NCI-H524 (cell line): ENCODE results near the gene ARHGAP5.
A peak's percentile ranks its signal among the peaks of the same experiment; 100 is the strongest.
"Not testable (repeated sequence)": the region's sequence is repeated elsewhere in the genome, so short reads cannot be mapped to it uniquely, and the experiment has no call there.

ENCODE experiments used
- DNase-seq, 2 experiments: peaks; one replicate each; lab custom pipeline; 2025; lab: John Stamatoyannopoulos, UW

The ARHGAP5 gene

DNA sequence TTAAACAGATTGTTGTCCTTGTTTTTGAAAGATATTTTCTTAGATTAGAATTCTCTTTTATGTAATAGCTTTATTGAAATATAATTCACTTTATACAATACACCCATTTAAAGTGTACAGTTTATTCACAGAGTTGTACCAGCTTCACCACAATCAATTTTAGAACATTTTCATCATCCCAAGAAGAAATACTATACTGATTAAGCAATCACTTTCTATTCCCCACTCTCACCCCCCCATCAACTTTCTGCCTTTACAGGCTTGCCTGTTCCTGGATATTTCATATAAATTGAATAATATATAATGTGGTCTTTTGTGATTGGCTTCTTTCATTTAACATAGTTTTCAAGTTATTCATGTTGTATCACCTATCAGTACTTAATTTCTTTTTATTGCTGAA lies 44.4 kb downstream of the ARHGAP5 start:
- no peak for DNase-seq

DNA sequence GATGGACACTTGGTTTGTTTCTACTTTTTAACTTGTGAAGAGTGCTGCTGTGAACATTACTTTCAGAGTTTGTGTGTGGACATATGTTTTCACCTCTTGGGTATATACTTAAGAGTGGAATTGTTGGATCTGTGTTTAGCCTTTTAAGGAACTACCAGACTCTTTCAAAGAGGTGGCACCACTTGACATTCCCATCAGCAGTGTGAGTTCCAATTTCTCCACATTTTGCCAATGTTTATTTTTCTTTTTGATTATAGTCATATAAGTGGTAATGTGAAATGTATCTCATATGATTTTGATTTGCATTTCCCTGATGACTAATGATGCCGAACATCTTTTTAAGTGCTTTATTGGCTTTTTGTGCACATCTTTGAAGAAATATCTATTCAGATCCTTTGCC lies 44.8 kb downstream of the ARHGAP5 start:
- DNase-seq, result no peak

DNA sequence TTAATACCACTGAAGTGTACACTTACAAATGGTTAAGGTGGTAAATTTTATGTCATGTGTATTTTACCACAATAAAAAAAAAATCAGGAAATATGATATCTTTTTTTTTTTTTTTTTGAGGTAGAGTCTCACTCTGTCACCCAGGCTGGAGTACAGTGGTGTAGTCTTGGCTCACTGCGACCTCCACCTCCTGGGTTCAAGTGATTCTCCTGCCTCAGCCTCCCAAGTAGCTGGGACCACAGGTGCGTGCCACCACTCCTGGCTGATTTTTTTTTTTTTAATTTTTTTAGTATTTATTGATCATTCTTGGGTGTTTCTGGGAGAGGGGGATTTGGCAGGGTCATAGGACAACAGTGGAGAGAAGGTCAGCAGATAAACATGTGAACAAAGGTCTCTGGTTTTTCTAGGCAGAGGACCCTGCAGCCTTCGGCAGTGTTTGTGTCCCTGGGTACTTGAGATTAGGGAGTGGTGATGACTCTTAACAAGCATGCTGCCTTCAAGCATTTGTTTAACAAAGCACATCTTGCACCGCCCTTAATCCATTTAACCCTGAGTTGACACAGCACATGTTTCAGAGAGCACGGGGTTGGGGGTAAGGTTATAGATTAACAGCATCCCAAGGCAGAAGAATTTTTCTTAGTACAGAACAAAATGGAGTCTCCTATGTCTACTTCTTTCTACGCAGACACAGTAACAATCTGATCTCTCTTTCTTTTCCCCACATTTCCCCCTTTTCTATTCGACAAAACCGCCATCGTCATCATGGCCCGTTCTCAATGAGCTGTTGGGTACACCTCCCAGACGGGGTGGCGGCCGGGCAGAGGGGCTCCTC lies 50.0 kb downstream of the ARHGAP5 start:
- DNase-seq, result not testable (repeated sequence)

DNA sequence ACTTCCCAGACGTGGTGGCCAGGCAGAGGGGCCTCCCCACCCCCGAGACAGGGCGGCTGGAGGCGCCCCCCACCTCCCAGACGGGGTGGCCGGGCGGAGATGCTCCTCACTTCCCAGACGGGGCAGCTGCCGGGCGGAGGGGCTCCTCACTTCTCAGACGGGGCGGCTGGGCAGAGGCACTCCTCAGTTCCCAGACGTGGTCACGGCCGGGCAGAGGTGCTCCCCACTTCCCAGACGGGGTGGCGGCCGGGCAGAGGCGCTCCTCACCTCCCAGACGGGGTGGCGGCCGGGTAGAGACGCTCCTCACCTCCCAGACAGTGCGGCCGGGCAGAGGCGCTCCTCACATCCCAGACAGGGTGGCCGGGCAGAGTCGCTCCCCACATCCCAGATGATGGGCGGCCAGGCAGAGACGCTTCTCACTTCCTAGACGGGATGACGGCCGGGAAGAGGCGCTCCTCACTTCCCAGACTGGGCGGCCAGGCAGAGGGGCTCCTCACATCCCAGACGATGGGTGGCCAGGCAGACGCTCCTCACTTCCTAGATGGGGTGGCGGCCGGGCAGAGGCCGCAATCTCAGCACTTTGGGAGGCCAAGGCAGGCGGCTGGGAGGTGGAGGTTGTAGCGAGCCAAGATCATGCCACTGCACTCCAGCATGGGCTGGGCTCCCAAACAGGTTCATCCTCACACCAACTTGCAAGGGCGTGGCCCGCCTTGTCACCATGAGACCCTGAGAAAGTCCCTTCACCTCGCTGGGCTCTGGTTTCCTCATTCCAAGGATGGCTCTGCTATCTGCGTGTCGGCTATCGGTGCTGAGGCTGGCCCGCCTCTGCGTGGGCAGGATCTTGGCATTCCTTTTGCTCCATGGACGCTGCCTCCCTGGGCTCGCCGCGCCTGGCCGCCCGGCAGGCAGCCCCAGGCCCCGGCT lies 50.9 kb downstream of the ARHGAP5 start:
- DNase-seq, result not testable (repeated sequence)

DNA sequence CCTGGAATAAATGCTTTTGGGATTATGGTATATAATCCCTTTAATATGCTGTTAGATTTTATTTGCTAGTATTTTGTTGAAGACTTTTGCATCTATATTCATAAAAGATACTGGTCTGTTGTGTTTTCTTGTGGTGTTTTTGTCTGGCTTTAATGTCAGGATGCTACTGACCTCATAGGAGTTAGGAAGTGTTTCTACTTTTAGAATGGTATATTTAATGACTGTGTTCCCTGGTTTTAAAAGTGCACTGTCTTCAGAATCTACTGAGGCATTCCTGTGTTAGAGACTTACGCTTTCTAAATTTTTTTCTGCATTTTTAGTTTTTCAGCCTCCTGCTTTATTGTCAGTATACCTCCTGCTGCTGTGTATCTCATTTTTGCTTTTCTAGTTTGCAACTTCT lies 51.6 kb downstream of the ARHGAP5 start:
- DNase-seq, result no peak

DNA sequence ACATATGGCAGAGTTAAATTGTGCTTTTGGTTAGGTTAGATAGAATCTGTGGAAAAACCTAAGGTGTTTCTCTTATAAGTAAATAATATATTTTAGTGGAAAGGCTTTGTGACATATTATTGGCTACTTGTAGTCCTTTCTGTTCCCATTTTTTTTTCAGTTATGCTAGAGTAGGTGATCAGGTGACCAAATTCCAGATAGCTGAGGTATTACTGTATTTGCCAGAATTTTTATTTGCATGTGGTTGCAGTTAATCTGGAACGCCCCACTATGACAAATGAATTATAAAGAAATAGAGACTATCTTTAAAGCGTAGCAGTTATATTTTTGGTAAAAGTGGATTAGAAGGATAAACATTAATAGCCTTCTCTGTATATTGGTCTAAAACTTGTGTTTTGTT lies 52.0 kb downstream of the ARHGAP5 start:
- no peak for DNase-seq

DNA sequence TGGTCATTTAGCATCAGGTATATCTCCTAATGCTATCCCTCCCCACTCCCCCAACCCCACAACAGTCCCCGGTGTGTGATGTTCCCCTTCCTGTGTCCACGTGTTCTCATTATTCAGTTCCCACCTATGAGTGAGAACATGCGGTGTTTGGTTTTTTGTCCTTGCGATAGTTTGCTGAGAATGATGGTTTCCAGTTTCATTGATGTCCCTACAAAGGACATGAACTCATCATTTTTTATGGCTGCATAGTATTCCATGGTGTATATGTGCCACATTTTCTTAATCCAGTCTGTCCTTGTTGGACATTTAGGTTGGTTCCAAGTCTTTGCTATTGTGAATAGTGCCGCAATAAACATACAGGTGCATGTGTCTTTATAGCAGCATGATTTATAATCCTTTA lies 54.6 kb downstream of the ARHGAP5 start:
- DNase-seq, result not testable (repeated sequence)

DNA sequence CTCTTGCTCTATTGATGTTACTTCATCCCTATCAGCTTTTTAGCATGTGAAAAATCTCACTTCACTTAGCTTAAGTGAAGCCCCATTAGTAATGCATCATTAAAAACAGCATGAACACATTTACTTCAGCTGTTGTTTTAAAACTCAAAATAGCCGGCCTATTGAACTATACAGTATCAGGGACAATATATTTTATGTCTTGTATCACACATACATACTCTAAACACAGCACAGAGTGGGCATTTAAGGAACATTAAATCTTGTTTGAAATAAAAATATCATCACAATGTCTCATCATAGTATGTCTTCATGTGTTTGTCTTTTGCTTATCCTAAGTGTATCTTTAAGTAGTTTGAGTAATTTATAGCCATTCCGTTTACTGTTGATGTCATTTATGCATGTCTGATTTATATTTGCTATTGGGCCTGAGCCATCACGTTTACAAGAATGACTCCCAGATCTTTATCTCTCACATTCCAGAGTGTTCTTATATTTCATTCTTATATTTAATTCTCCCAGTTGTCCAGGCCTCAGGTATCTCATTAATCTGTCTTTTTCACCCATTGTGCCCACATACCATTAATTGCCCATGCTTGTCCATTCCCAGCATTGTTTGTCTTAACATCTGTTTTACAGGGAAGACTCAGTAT lies 57.5 kb downstream of the ARHGAP5 start:
- no peak for DNase-seq

DNA sequence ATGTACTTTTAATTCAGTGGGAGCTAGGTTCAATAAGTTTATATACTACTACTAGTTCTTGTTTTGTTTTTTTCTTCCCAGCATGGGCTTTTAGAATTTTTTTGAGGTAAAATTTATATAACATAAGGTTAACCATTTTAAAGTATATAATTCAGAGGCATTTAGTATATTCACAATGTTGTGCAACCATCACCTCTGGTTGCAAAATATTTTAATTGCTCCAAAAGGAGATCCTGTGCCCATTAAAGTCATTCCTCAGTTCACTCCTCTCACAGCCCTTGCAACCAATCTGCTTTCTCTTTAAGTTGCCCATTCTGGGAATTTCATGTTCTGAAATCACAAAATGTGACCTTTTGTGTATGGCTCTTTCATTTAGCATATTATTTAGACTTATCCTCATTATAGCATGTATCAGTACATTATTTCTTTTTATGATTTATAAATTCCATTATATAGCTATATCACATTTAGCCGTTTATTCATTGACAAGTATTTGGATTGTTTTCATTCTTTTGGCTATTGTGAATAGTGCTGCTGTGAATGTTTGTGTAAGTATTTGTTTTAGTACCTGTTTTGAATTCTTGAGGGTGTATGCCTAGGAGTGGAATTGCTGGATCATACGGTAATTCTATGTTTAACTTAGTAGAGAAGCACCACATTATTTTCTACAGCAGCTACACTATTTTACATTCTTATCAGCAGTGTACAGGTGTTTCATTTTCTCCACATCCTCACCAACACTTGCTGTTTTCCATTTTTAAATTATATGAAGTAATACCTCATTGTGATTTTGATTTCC lies 59.1 kb downstream of the ARHGAP5 start:
- no peak for DNase-seq

DNA sequence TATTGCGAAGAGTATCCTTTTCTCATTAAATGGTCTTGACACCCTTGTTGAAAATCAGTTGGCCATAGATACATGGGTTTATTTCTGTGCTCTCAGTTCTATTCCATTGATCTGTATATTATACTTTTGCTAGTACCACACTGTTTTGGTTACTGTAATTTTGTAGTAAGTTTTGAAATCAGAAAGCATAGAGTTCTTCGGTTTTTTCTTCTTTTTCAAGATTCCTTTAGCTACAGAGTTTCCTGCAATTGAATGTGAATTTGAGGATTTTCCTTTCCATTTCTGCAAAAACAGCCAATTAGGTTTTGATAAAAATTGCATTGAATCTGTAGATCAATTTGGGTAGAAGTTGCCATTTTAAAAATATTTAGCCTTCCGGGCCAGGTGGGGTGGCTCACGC lies 60.2 kb downstream of the ARHGAP5 start:
- DNase-seq, result no peak

DNA sequence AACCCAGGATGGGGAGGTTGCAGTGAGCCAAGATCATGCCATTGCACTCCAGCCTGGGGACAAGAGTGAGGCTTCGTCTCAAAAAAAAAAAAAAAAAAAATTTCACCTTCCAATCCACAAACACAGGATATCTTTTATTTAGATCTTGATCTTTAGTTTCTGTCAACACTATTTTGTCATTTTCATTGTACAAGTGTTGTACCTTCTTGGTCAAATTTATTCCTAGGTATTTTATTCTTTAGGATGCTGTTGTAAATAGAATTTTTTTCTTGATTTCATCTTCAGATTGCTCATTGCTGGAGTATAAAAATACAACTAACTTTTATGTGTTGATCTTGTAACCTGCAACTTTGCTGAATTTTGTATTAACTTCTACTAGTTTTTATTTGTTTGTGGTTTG lies 60.8 kb downstream of the ARHGAP5 start:
- DNase-seq, result no peak

DNA sequence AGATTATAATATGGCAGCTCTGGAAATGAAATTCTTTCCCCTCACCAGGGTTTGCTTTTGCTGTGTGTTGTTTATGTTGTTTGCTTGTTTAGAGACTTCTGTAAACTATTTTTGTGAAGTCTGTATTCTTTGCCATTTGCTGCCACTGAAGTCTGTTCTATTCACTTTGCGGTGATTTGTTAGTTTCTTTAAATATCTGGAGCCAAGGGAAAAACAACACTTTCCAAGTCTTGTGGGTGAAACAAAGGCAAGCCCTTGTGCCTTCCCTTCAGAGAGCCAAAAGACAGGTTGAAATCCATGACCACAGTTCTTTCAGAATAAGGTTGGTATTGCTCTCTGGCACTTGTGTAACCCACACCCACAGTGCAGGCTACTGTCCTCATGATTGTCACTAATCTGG lies 65.2 kb downstream of the ARHGAP5 start:
- DNase-seq, result no peak

DNA sequence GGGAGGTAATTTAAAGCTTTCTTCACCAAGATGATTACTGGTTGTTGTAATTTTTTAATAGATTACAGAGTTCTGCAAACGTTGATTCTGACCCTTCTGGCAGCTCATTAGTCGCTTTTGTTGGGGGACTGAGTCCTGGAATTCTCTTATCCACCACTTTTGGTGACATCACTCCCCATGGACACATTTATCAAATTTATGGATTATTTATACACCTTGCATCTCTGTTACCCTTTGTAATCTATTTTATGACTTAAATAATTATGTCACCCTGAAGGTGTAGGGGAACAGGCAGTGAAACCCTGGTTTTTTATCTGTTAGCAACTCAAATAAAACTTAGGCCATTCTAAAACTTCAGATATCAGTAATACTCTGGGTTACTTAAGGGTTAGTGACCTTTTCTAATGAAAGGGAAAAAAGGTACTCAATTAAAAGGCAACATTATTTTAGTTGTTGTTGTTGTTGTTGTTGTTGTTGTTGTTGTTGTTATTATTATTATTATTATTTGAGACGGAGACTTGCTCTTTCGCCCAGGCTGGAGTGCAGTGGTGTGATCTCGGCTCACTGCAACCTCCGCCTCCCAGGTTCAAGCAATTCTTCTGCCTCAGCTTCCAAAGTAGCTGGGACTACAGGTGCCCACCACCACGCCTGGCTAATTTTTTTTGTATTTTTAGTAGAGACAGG lies 65.8 kb downstream of the ARHGAP5 start:
- no peak for DNase-seq

DNA sequence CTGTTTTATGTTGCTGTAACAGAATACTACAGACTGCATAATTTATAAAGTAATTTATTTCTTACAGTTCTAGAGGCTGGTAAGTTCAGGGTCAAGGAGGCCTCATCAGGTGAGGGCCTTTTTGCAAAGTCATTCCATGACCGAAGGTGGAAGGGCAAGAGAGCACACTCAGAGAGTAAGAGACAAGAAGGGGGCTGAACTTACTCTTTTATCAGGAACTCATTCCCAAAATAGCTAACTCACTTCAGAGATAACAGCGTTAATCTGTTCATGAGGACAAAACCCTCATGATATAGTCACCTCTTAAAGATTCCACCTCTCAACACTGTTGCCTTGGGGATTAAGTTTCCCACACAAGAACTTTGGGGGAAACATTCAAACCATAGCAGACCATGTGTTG lies 73.3 kb downstream of the ARHGAP5 start:
- DNase-seq, result no peak

DNA sequence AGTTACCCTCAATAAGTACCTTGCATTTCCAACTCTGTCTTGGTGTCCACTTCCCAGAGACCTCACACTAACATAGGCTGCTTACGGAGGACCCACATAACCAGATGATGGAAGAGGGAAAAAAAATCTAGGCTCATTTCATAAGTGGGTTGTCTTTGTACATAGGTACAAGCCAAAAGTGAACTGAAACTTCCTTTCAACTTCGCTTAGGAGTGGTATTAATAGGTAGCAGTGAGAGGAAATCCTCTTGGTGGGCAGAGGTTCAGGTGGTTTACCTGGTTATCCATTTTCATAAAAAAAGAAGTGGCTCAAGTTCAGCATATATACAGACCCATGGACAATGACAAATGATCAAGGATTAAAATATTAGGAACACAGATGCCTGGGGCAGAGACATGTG lies 88.9 kb downstream of the ARHGAP5 start:
- no peak for DNase-seq

DNA sequence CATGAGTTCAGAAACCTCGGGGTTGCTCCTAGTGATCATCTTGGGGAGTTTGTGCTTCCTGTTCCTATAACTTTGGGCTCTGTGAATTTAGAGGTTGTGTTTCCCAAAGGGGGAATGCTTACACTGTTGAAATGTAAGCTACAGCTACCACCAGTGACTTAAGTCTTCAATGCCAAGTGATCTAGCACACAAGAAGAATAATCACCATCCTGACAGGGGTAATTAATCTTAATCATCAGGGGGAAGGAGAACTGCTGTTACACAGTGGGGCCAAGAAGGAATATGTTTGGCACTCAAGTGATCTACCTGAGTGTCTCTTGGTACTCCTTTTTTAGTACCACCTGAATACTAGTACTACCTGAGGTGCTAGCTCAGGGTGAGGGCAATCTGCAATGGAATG lies 89.8 kb downstream of the ARHGAP5 start:
- no peak for DNase-seq

DNA sequence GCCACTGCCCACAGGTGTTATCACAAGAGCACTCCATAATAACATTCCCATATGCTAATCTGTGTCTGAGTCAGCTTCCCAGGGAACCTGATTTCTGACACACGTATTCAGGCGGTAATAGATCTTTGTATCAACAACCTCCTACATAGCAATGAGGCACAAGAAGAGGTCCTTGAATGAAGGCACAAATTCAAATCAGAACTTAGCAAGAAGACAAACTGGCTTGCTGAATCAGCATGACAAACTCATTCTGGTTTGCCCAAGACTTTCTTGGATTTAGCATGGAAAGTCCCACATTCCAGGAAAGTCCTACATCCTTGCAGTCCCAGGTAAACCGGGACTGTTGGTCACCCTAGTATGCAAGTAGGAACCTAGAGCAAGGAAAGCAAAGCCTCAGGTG lies 90.8 kb downstream of the ARHGAP5 start:
- peak in 1 of 2 experiments; percentile 11 for DNase-seq

DNA sequence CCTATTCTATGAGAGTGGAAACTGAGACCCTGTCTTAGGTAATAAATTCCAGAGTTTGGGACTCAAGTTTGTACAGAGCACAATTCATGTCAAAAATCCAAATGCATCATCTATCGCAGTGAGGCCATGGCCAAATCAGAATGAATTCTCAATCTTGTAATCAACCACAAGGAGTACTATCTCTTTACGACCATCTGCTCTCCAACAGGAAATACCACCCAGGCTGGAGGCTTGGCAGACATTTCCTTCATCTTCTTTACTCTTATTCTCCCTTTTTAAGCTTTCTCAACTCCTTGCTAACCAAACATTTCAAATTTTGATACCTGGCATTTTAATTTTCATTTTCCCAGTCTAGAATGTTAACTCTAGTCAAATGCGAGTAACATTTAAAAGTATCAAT lies 92.1 kb downstream of the ARHGAP5 start:
- DNase-seq, result peak in 1 of 2 experiments; percentile 21

DNA sequence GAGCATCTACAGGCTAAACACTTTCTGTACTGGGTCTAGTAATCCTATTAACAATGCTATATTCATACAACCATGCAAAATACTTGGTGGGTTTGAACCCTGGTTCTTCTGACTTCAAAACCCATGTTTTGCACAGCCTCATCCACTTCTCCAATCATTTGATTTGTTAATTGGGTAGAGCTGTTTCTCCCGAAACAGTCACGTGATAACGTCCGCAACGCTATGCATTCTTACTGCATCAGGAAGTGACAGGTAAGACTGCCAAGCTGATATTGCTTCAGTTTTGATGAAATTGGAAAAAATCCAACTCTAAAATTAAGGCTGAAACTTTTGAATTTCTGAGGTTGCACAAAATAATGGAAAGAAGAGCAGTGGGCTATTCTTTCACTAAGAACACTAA lies 94.4 kb downstream of the ARHGAP5 start:
- no peak for DNase-seq

DNA sequence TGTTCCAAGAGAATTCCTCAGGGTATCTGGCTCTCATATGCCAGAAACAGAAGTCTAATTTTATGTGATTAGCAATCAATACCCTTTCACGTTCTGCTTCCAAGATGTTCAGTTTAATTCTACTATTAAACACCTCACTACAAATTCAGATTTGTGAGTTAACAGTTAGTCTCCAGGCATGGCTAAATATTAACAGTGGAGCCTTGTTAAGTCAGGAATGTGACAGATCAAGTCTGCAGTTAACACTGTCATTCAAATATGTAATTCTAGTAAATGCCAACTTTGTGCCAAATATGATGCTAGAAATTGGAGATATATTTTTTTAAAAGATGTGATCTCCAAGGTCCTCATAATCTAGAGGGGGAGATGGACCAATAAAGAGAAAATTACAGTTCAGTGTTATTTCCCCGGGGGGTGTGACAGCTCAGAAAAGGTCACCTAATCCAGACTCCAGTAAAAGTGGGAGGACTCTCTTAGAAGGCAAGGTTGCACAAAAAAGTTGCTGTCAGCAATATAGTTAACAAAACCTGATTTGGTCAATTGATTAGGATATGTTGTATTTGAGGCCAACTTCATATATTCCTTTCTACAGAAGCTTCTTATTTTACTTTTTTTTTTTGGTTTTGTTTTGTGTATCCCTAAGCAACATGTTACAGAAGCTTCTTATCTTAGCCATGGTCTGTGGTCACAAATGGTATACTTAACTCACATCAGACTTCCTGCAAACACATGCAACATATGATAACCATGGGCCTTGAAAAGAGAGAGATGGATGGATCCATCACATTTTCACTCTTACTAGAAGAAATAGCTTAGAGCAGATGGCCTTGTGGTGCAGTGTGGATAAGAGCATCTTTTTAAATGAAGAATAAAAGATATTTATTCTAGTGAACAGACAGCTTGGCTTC lies 106.3 kb downstream of the ARHGAP5 start:
- DNase-seq, result no peak
